Measurements from ENCODE around the gene KCNAB2. TPM values are rescaled to one million over a fixed set of nuclear protein-coding genes. Genes with fewer than 3 reads are reported as not detected.

KCNAB2 gene
- polyA plus RNA-seq, 1 of the 3 experiments (the other 2 are of a cell fraction), result 7.6 TPM

DNA sequence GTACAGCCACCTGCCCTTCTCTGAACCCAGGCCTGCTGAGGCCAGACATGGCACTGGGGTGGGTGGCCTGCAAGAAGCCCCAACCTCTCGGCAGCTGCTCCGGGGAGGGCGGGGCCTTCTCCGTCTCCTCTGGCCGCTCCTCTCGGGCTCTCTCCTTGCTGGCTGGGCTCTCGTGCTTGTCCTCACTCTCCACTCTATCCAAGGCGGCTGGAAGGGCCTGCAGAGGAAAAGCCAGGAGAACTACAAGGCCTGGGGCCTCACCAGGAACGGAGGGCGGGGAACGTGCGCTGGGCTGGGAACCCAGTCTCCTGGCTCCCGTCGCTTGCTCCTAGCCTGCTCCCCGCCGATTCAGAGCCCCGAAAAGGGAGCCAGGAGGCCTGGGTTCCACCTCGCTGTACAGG, 75.3 kb downstream of the KCNAB2 start (continued):
- TF ChIP-seq TAF1 (IDR thresholded peaks at IDR 0.05; ENCODE audit: borderline replicate concordance, low read depth, low read length) (no peak), FOSL2 (IDR thresholded peaks at IDR 0.05; ENCODE audit: borderline replicate concordance, low read depth) (no peak)

DNA sequence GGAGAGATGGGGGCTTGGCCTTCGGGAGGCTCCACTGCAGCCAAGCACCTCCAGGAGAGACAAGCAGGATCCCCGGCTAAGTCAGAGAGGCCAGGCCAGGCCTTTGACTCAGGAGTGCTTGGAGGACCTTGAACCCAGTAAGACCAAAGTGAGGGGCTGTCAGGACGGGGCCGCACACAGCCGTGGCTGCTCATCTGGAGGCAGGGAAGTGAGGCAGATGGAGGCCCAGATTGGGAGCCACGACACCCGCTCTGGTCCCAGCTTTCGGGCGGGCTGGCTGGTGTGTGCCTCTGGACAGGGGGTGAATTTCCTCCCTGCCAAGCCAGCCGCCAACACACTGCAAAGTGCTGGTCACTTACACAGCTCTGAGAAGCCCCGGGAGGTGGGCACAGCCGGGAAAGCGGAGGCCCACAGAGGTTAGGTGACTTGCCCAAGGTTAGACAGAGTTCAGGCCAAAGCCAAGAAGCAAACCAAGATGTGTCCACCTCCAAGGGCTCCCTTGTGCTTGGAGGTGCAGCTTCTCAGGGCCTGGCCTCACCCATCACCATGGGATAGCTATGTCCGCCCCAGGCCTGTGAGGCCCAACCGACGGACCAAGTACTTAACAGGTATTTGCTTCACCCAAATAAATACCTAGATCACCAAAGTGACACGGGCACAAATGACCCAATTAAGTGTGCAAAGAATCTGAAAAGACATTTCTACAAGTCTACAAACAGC, 76.1 kb downstream of the KCNAB2 start:
- ChIA-PET CTCF (no interaction called here), POLR2A (no interaction called here)
- Histone ChIP-seq H3K4me1 (ENCODE audit: control insufficient read depth in 1 of 2, insufficient read depth in 2 of 2, low read depth in 1 of 2, low read length in 1 of 2) (no peaks in the 10 kb centered on the region), H3K27me3 (ENCODE audit: insufficient read depth) (no peaks in the 10 kb centered on the region), H3K36me3 (replicated peaks in 1 of 2; ENCODE audit: control insufficient read depth in 1 of 2, insufficient read depth in 2 of 2, low read length in 1 of 2) (no peaks in the 10 kb centered on the region), H3F3A (replicated peaks; ENCODE audit: insufficient read depth) (no peaks in the 10 kb centered on the region), H3K9me2 (no peaks in the 10 kb centered on the region), H3K4me3 (ENCODE audit: low read depth in 2 of 2, low read length in 1 of 2) (no peak overlapping the region), H3K4me2 (no peak overlapping the region), H3K9me3 (no peaks in the 10 kb centered on the region), H4K20me1 (ENCODE audit: insufficient read depth) (no peaks in the 10 kb centered on the region), H3K79me2 (ENCODE audit: insufficient read depth) (no peaks in the 10 kb centered on the region), H2AFZ (ENCODE audit: low read depth) (no peak overlapping the region), H3K27ac (ENCODE audit: low read depth in 2 of 2, low read length in 1 of 2) (no peak overlapping the region), H3K9ac (no peak overlapping the region)
- TF ChIP-seq, protein P1, sequence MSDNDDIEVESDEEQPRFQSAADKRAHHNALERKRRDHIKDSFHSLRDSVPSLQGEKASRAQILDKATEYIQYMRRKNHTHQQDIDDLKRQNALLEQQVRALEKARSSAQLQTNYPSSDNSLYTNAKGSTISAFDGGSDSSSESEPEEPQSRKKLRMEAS (IDR thresholded peaks at IDR 0.05; ENCODE audit: low read depth), result no peak
- TF ChIP-seq CHD2 (IDR thresholded peaks at IDR 0.05; ENCODE audit: low read length, partially characterized antibody) (no peak), RAD21 (IDR thresholded peaks at IDR 0.05; ENCODE audit: low read length) (no peak), MEF2A (IDR thresholded peaks at IDR 0.05; ENCODE audit: borderline replicate concordance, low read depth) (no peak), YY1 (IDR thresholded peaks at IDR 0.05; ENCODE audit: low read depth) (no peak), RCOR1 (IDR thresholded peaks at IDR 0.05; ENCODE audit: low read length) (no peak), TAF1 (IDR thresholded peaks at IDR 0.05; ENCODE audit: borderline replicate concordance, low read depth, low read length) (no peak), NFIC (IDR thresholded peaks at IDR 0.05; ENCODE audit: borderline replicate concordance) (no peak), FOSL2 (IDR thresholded peaks at IDR 0.05; ENCODE audit: borderline replicate concordance, low read depth) (no peak), RFX5 (IDR thresholded peaks at IDR 0.05; ENCODE audit: low read length) (no peak), EP300 (IDR thresholded peaks at IDR 0.05; ENCODE audit: borderline replicate concordance in 1 of 2, low read depth in 1 of 2, low read length in 1 of 2) (no peak), MXI1 (IDR thresholded peaks at IDR 0.05; ENCODE audit: low read depth, low read length) (no peak), SIN3A (IDR thresholded peaks at IDR 0.05; ENCODE audit: borderline replicate concordance, low read depth, low read length) (no peak), TEAD4 (IDR thresholded peaks at IDR 0.05; ENCODE audit: borderline replicate concordance, insufficient read depth) (no peak), FOXJ3 (CRISPR knock-in tag; IDR thresholded peaks at IDR 0.05) (no peak), RXRA (IDR thresholded peaks at IDR 0.05; ENCODE audit: borderline replicate concordance, low read depth) (no peak)
- no peak for DNase-seq
- 68% methylated on average over 12 of the region's 17 CpGs for WGBS (ENCODE audit: low lambda C conversion rate)

DNA sequence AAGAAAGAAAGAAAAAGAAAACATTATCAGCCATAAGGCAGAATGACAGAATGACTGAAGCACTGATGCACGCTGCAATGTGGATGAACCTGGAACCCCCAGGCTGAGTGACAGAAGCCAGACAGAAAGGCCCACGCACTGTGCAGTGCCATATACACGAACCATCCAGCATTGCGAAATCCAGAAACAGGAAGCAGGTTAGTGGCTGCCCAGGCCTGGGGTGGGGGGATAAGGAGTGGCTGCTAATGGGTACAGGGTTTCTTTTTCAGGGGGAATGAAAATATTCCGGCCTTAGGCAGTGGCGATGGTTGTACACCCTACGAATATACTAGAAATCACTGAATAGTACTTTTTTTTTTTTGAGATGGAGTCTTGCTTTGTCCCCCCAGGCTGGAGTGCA, 77.4 kb downstream of the KCNAB2 start:
- no peak for TF ChIP-seq MXI1 (IDR thresholded peaks at IDR 0.05; ENCODE audit: low read depth, low read length)
- no peak for TF ChIP-seq JUND (IDR thresholded peaks at IDR 0.05)
- ChIA-PET POLR2A (no interaction called here), CTCF (no interaction called here)
- 65% methylated on average over 7 of the region's 7 CpGs for WGBS (ENCODE audit: low lambda C conversion rate)
- Histone ChIP-seq H3K9me2 (no peaks in the 10 kb centered on the region), H3K4me3 (ENCODE audit: low read depth in 2 of 2, low read length in 1 of 2) (no peak overlapping the region), H3F3A (replicated peaks; ENCODE audit: insufficient read depth) (no peaks in the 10 kb centered on the region), H4K20me1 (ENCODE audit: insufficient read depth) (no peaks in the 10 kb centered on the region), H3K79me2 (ENCODE audit: insufficient read depth) (no peaks in the 10 kb centered on the region), H3K27ac (ENCODE audit: low read depth in 2 of 2, low read length in 1 of 2) (no peak overlapping the region), H3K4me1 (ENCODE audit: control insufficient read depth in 1 of 2, insufficient read depth in 2 of 2, low read depth in 1 of 2, low read length in 1 of 2) (no peaks in the 10 kb centered on the region), H3K9ac (no peak overlapping the region), H3K27me3 (ENCODE audit: insufficient read depth) (no peaks in the 10 kb centered on the region), H2AFZ (ENCODE audit: low read depth) (no peak overlapping the region), H3K9me3 (no peaks in the 10 kb centered on the region), H3K4me2 (no peak overlapping the region), H3K36me3 (replicated peaks in 1 of 2; ENCODE audit: control insufficient read depth in 1 of 2, insufficient read depth in 2 of 2, low read length in 1 of 2) (no peaks in the 10 kb centered on the region)
- DNase-seq, result no peak
